HG03460 (cell line): ENCODE measurements around the gene VDR.

Experiments
- ATAC-seq: cut with Tn5 transposase; IDR thresholded peaks from one replicate; pipeline ENCODE4 v1.9.1; 2021; ENCODE audit not compliant: unreplicated experiment

Gene VDR

DNA sequence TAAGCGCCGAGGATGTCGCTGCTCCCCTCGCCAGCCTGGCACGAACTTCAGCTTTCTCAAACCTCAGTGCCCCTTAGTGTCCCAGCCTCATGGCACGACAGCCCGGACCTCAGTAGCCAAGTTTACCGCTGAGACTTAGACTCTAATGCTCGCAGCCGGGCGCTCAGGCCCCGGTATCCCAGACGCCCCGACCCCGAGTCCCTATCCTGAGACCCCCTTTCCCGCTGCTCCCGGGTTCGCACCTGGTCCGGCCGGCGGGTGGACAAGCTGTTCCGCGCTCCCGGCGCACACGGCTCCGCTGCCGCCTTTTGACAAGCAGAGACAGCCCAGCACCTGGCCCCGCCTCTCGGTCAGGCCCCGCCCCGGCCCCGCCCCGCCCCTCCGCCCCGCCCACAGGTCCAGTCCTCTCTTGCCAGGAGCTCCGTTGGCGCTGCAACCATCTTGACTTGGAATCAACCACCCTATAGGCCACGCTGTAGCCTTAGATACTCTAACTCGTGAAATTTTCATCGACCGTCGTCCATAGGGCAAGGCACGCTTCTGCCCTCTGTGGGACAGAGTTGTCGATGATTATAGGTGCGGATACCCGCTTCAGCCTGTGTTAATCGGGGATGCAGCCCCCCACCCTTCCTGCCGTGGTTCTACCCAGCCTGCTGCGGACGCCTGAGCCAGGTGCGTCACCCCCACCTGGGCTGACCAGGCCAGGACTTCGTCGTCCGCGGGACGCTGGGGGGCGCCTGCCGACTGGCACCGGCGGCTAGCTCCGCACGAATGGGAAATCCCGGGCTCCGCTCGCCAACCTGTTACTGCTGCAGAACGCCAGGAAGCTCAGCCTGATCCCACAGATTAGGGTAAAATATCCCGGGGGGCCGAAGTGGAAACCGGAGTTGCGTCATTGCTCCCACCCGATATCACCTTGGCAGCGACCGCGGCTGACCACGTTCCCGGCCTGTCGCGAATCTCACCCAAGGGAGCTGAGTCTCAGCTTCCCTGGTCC lies at the start of gene VDR:
Gene VDR (minus strand): TSS at position 282 of the 997 bp plus-strand sequence. CDS start 25,881 bp downstream, outside the sequence.
- ATAC-seq, result peak; percentile 56

DNA sequence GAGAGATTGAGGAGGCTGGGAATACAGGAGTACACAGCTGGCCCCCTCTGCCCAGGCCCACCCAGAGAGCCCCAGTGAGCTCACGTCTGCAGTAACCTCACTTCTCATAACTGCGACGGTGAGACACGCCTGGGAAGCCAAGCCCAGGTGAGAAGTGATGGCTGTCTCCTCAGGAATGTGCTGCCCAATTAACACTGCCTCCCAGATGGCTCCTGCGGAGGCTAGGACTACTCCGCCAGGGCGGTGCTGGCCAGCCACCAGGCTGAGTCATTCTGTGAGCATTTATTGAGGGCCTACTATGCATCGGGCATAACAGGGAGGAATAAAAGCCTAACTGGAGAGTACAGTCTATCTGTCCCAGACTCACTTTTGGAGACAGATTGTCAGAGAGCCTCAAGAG lies 49.3 kb upstream of the VDR start:
- ATAC-seq, result no peak

DNA sequence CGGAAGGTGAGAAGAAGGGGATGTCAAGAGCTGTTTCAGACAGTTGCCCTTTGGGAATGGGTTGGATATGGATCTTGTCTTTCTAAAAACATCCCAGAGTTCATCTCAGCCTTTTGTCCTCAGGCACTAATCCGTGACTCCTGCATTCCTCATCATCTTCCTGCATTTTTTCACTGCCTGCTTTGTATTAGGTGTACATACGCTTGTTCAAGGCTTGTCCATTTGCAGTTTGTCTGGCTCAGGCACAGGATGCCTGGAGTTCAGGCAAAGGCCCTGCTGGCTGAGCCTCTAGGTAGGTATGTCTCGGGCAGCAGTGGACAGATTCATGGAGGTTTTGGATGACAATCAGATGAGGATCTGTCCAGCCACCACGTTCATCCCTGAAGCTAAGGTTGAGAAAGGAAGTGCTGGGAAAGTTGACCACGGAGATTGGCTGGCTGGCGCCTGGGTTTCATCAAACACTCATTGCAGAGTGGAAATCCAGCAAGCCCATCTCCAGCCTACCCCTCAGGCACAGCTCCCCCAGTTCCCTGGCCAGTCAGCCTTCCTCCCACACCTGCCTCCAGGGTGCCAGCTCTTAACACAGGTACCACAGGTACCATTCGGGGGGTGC lies 46.2 kb upstream of the VDR start:
- no peak for ATAC-seq

DNA sequence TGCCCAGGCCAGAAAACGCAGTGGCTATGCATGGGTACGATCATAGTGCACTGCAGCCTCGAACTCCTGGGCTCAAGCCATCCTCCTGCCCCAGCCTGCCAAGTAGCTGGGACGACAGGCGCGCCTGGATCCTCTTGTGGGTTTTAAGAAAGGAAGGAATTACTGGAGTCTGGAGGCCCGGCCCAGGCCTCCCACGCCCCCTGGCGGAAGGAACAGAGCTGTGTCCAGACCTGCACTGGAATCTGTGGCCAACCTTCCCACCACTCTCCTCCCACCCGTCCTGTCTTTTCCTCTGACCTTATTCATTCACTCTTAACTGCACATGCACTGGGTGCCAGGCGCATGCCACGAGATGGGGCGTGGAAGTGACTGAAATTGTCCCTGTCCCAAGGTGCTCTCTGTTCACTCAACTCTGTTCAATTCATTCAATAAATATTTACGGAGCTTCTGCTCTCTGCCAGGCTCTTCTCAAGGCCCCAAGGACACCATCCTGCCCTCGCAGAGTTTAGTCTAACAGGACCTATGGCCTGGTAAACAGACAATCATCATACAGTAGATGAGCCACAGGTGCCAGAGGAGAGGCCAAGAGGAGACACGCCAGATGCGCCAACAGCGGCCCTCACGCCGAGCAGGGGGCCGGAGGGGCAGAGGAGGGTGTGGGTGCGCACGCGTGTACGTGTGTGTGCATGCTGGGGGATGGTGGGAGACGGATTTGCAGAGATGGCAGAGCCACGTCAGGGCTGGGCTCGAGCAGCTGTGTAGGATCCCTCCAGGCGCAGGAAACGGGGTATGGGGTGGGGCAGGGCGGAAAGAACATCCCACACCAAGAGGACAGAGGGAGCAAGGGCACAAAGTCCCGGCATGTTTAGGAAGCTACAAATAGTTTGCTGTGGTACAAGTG lies 44.9 kb upstream of the VDR start:
- no peak for ATAC-seq

DNA sequence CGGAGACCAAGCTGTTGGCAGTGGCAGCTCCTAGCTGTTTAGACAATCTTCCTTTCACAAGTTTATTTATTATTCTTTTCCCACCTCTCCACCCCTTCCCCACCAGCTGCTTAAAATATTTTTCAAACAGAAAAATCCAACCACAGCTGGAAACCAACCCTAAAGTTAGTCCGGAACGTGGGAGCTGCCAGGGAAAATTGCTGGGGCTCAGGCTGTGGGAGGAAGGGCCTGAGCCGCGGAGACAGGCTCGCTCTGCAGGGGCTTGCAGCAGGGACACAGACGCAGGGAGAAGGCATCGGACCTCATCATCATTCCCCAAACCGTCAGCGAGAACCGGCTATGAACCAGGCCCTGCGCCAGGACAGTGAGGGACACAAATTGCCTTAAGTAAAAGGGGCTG lies 42.5 kb upstream of the VDR start:
- no peak for ATAC-seq

DNA sequence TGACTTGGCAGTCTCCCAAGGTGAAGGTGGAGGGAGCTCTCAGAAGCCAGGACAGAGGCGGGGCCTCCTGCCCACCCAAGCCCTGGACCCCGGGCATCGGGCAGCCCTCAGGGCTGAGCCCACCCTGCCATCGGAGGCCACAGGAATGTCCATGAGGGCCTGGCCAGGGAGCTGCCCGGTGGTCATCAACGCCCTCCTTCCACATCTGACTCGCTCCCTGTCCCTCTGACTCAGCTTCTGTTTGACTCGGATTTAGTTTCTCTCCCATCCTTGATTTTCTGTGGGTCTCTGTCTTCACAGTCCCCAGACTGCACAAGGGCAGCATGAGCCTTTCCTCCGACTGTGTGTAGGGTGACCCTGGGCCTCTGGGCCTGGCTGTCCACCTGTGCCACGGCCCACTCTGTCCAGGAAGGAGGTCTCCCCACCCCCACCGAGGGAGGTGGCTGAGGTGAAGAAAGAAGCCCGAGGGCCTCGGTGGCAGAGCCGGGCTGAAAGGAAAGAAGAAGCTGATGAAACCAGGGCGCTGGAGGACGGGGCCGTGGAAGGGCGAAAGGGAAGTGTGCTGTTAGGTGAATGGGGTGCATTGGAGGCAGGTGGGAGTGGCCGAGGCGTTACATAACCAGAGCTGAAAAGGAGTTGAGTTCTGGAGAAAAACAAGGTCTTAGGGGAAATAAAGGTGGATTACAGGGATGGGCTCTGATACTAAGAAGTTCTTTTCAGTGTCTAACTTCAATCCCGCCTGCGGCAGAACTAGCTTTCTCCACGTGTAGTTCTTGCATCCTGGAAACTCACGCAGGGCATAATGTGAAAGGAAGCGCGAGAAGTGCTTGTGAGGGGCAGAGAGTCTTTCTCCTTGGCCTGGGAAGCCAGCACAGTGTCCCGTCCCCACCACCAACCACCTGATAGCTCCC lies 41.9 kb upstream of the VDR start:
- ATAC-seq, result no peak

DNA sequence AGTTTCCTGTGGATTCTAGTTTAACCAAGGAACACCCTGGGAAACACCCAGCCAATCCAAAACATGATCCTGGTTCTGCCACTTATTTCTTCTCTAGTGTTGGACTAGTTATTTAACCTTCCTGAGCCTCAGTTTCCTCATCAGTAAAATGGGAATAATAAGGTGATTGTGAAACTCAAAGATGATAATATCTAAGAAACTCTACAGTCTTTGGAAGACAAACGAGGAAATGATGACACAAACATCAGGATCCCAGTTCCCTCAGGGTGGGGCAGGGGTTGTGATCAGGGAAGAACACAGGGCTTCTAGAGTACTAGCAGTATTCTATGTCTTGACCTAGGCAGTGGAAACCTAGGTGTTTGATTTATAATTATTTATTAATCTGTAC lies 40.5 kb upstream of the VDR start:
- ATAC-seq, result no peak

DNA sequence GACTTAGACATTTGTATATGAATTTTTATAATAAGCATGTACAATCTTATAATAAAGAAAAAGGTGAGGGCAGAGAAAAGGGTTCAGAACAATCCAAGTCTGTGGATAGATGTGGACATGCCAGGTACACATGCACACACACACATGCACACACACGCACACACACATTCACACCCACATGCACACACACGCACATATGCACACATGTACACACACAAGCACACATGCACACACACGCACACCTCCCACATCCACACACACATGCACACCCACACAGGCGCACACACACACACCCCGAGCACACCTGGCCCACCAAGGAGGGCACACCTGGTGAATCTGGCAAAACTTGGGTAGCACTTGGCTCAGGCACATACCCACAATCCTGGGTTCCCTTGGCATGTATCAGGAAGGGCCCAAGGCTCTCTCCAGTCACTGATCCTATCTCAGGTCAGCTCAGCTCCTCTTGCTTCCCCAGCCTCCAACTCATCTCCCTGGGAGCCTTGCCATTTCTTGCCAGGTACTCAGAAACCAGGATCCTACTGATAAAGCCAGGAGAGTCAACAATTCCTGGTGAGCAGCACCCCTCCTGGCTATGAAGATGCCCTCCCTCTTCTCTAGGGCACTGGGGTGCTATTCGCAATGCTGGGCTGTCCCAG lies 40.0 kb upstream of the VDR start:
- no peak for ATAC-seq

DNA sequence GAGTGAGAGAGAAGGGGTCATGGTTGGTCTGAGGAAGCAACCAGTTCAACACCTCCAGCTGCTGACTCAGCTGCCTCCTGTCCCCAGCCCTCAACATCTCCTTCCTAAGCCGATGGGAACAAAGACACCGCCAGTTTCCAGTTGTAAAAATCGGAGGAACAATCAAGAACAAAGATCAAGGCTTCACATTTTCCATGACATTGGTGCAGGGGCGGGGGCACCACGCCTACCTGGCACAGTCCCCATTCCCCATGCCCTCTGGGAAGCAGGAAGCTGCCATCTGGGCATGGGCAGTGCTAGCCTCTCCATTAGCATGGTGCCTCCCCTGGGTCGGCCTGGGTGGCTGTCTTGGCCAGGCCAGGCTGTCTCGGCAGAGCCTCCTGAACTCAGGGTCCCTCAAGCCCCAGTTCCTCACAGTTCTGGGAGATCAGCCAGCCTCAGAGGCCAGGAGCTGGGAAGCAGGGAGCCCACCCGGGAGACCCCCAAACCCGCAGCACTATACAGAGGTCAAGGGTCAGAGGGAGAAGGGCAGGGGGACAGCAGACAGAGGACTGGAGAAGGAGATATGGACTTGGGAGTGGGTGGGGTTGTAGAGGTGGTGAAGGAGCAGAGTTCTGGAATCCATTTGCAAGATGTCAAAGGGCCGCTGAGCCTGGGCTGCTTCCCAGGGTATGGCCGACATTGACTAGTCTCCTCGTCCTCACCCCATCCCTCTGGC lies 39.0 kb upstream of the VDR start:
- no peak for ATAC-seq

DNA sequence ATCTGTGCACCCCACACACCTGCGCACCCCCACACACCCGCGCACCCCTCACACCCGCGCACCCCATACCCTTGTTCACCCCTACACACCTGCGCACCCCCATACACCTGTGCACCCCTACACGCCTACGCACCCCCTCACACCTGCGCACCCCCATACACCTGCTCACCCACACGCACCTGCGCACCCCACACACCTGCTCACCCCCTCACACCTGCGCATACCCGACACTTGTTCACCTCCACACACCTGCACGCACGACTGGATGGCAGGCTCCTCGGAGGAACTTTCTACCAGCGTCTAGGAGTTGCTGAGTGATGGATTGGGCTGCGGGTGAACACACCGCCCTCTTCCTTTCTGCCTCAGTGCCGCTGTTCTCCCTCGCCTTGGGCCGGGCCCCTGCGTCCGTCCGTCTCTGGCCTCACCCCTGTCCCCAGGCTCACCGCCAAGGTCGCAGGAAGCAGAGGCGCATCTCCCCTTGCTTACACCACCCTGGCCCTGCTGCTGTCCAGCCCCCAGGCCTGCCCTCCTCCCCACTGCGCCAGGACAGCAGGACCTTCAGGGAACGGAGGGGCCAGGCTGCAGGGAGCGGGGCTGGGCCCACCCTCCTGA lies 37.9 kb upstream of the VDR start:
- ATAC-seq, result no peak

DNA sequence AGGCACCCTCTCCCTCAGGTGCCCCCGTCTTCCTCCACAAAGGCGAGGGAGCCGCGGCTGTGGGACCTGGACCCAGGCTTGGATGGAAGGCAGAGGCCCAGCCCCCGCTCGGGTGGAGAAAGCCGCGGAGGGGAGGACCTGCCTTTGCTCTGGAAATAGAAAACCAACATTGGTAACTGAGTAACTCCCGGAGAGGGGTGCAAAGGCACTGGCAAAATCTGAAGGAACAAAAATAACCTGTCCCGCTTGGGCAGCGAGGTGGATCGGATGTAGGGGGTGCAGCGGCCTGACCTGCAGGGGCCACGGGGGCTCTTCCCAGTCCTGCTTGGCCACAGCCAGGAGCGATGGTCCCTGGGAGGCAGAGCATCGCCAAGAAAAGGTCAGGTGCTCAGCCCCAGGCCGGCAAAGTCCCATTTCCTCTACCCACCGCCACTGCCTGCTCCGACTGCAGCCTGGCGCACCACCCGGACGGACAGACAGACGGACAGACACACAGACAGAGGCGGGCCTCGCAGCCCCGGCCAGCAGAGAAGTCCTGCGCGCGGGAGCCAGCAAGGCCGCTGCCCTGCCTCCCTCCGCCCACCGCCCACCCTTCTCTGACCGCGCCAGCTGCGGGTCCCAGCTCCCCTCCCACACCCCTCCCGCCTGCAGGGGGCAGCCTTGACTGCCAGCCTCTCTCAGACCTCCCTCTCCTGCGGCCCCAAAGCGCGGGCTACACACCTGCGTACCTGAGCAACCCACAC lies 37.2 kb upstream of the VDR start:
- ATAC-seq, result no peak

DNA sequence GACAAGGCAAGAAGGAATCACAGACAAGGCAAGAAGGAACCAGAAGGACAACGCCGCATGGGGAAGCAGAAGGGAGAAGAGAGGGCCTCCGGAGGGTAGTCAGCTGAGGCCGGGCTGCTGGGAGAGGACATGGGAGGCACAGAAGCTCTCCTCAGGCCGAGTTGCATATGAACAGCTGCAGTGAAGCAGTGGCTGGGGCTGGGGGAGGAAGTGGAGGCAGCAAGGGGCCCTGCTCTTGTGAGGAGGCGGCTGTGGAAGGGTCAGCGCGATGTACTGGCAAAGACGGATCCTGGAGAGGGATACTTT lies 36.6 kb upstream of the VDR start:
- ATAC-seq, result no peak

DNA sequence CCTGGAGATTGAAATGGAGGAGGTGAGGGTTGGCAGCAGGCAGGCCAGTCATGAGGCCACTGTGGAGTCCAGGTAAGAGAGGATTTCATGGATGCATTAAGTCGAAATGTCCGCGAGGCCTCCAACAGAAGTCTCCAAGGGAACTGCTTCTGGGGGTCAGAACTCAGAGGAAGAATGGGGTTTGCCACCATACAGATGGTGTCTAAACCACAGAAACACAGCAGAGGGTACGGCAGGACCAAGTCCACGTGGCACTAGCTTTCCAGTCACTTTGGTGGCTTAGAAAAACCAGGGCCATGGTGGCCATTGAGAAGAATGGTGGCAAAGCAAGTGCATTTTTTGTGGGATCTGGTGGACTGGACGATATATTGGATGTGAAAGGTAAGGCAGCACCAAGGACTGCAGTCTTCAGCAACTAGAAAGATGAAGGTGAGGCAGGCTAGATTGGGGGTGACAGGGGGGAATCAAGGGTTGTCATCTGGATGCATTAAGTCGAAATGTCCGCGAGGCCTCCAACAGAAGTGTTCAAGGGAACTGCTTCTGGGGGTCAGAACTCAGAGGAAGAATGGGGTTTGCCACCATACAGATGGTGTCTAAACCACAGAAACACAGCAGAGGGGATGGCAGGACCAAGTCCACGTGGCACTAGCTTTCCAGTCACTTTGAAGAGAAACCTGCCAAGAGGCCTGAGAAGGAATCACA lies 36.1 kb upstream of the VDR start:
- ATAC-seq, result no peak

DNA sequence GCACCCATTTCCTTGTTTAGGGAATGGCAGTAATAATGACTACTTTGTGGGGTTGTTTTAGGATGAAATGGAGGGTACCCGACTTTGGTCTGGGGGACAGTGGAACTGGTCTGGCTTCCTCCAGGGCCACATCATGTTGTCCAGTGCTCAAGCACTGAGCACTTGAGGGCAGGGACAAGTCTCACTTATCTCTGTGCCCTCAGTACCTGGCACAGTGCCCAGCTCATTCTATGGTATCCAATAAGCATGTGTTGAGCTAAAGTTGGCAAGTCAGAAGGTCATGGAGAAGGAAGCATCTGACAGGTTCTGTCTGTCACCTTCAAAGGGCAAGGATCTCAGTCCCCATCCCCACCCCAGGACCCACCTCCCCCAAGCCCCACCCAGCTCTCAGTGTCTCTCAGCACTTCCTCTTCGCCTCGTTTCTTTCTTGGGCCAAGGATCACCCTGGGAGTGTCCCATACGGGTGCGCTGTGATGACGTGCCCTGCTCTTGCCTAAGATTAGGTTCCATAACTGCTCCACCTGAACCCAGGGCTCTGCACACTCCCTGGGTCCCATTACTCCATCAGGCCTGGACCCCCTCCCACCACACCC lies 34.3 kb upstream of the VDR start:
- no peak for ATAC-seq

DNA sequence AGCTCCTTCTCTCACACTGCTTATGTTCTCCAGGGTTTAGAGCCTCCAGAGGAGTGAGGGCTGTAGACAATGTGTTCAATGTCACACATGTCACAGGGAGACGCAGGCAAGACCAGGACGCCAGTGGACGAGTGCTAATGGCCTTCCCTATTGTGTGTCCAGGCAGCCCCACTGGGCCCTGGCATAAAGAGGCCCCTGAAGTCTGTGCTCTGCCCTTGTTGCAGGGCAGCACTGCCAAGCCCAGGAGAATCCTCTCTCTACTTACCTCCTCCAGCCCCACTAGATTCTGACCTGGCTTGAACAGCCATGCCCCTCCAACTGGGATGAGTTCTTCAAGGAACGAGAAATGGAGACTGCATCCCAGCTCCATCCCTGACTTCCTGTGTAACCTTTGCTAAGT lies 33.8 kb upstream of the VDR start:
- ATAC-seq, result no peak

DNA sequence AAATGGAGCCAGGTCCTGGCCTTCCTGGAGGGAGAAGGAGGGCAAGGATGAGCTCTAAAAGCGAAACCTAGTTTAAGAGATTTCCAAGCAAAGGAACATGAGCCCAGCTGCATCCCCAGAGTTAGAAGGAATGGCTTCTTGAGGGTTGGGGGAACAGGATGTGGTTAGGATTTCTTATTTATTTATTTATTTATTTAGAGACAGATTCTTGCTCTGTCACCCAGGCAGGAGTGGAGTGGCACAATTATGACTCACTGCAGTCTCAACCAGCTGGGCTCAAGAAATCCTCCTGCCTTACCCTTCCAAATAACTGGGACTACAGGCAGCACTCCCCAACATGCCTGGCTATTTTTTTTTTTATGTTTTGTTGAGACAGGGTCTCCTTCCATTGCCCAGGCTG lies 33.3 kb upstream of the VDR start:
- ATAC-seq, result no peak

DNA sequence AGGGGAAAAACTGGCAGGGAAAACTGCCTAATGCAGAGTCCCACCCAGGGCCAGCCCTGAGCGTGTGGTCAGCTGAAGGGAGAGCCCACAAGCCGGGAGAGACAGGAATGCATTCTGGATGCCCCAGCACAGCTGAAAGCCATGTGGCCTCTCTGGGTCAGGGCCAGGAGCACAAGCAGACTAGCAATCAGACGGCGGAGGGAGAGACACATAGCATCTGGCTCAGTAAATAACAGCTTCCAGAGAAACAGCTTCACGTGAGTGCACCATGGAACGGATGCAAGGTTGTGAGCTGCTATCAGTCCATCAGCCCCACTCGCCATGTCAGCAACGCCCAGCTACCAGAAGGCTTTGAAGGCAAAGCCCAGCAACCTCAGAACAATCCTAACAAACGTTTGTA lies 30.4 kb upstream of the VDR start:
- no peak for ATAC-seq
